Breast epithelium (tissue), 4 donors: ENCODE measurements around the gene GIPC2. TPM values are rescaled to one million over a fixed set of nuclear protein-coding genes. Genes with fewer than 3 reads are reported as not detected.

Experiments
- DNase-seq, 2 donors: peaks; one replicate each; pipeline ENCODE4 v3.0.0-alpha.2; 2019; ENCODE audit warnings: low spot score in 2 of 2
- H3K27ac ChIP-seq, 2 donors: fragments of 200-600 bp; sonication (generic) in 1 of 2; one replicate each; pipeline ENCODE4 v1.5.1; 2016 to 2019; ENCODE audit warnings: mild to moderate bottlenecking in 1 of 2
- H3K27me3 ChIP-seq, 2 donors: fragments of 200-600 bp; sonication (generic) in 1 of 2; one replicate each; pipeline versions ENCODE4 v1.5.1 to v1.6.0; 2017 to 2019; ENCODE audit warnings: control low read depth in 1 of 2, mild to moderate bottlenecking in 1 of 2
- H3K36me3 ChIP-seq: fragments of 200-600 bp; one replicate; pipeline ENCODE4 v1.5.1; 2019
- H3K4me1 ChIP-seq, 2 donors: fragments of 200-600 bp; sonication (generic); one replicate each; pipeline ENCODE4 v1.5.1; 2016 to 2019; ENCODE audit warnings: control low read depth in 1 of 2
- H3K4me3 ChIP-seq, 3 donors: fragments of 200-600 bp; sonication (generic); 1 replicate in 2 of 3; 2 replicates in 1 of 3; pipeline ENCODE4 v1.5.1; 2016 to 2019; ENCODE audit warnings: mild to moderate bottlenecking in 3 of 3, moderate library complexity in 2 of 3
- H3K9me3 ChIP-seq, 2 donors: fragments of 200-600 bp; sonication (generic) in 1 of 2; one replicate each; pipeline ENCODE4 v1.5.1; 2016 to 2019; ENCODE audit warnings: control low read depth in 1 of 2
- CTCF ChIP-seq, 3 donors: fragments of 450-650 bp; IDR thresholded peaks; one replicate each; pipeline ENCODE4 v1.5.1; 2016 to 2017; ENCODE audit warnings: antibody characterized with exemption in 3 of 3, mild to moderate bottlenecking in 3 of 3, moderate library complexity in 3 of 3
- POLR2A ChIP-seq: fragments of 450-650 bp; IDR thresholded peaks from one replicate; pipeline ENCODE4 v1.6.1; 2016; ENCODE audit warnings: antibody characterized with exemption, mild to moderate bottlenecking, moderate library complexity
- POLR2AphosphoS5 ChIP-seq, 3 donors: sonication (generic); formaldehyde crosslinking; IDR thresholded peaks; one replicate each; pipeline ENCODE4 v1.6.1; 2017; ENCODE audit warnings: antibody characterized with exemption in 3 of 3
- intact Hi-C: fragments of 100-400 bp; cut with DNase I; formaldehyde crosslinking; loops from one replicate; pipeline ENCODE4 v1.15.1; 2023; ENCODE audit warnings: low total_unique reads
- total RNA-seq, 3 donors: library from RNA; depleted of rRNA; stranded (reverse); fragments of >200 nt; gene quantifications; one replicate each; pipeline ENCODE4 v1.1.0, GENCODE V29; 2016

GIPC2 gene
- total RNA-seq, 3 donors from 2014 or later = 2.6 to 3.6 (median 2.6) TPM

- no peaks in the 10 kb centered on the region for H3K9me3 ChIP-seq
- no peak for TF ChIP-seq POLR2AphosphoS5 (IDR thresholded peaks at IDR 0.05)
- no peak for TF ChIP-seq CTCF (IDR thresholded peaks at IDR 0.05)
- TF ChIP-seq POLR2A = no peak
- H3K27ac ChIP-seq = peak overlapping the region in 1 of 2 donors; percentile 71
- peak overlapping the region in 1 of 3 donors; percentile 75 for H3K4me3 ChIP-seq
- peaks cover 0 to 8% of the 10 kb centered on the region in 2 donors for H3K27me3 ChIP-seq
- H3K36me3 ChIP-seq = no peaks in the 10 kb centered on the region
- DNase-seq = no peak
- H3K4me1 ChIP-seq = no peaks in the 10 kb centered on the region
- intact Hi-C loops = no loop called here
Measured at GRCh38 chr1:78047106-78047505, 1.3 kb downstream of the GIPC2 start.

GRCh38 chr1:78047631-78048030 lies 1.9 kb downstream of the GIPC2 start:
- H3K4me1 ChIP-seq = no peaks in the 10 kb centered on the region
- no peaks in the 10 kb centered on the region for H3K36me3 ChIP-seq
- H3K27ac ChIP-seq = no peak overlapping the region
- TF ChIP-seq POLR2AphosphoS5 (IDR thresholded peaks at IDR 0.05) = no peak
- TF ChIP-seq POLR2A = no peak
- H3K4me3 ChIP-seq = no peak overlapping the region
- H3K9me3 ChIP-seq = no peaks in the 10 kb centered on the region
- H3K27me3 ChIP-seq = peaks cover 0 to 8% of the 10 kb centered on the region in 2 donors
- no peak for DNase-seq
- intact Hi-C loops = no loop called here

- no peaks in the 10 kb centered on the region for H3K9me3 ChIP-seq
- no peaks in the 10 kb centered on the region for H3K36me3 ChIP-seq
- intact Hi-C loops = no loop called here
- H3K27me3 ChIP-seq = peaks cover 0 to 8% of the 10 kb centered on the region in 2 donors
- no peak for DNase-seq
- no peaks in the 10 kb centered on the region for H3K4me1 ChIP-seq
- no peak overlapping the region for H3K27ac ChIP-seq
- TF ChIP-seq POLR2A = no peak
- TF ChIP-seq CTCF (IDR thresholded peaks at IDR 0.05) = no peak
- no peak for TF ChIP-seq POLR2AphosphoS5 (IDR thresholded peaks at IDR 0.05)
- no peak overlapping the region for H3K4me3 ChIP-seq
Measured at GRCh38 chr1:78048446-78048845, 2.7 kb downstream of the GIPC2 start.

GRCh38 chr1:78049396-78049795 lies 3.6 kb downstream of the GIPC2 start:
- no peak overlapping the region for H3K4me3 ChIP-seq
- H3K4me1 ChIP-seq = no peaks in the 10 kb centered on the region
- H3K27me3 ChIP-seq = peaks cover 0 to 8% of the 10 kb centered on the region in 2 donors
- no peak overlapping the region for H3K27ac ChIP-seq
- intact Hi-C loops = no loop called here
- no peaks in the 10 kb centered on the region for H3K9me3 ChIP-seq
- H3K36me3 ChIP-seq = no peaks in the 10 kb centered on the region
- DNase-seq = no peak
- TF ChIP-seq POLR2AphosphoS5 (IDR thresholded peaks at IDR 0.05) = no peak
- no peak for TF ChIP-seq CTCF (IDR thresholded peaks at IDR 0.05)
- TF ChIP-seq POLR2A = no peak

- intact Hi-C loops = no loop called here
Measured at GRCh38 chr1:78051005-78051404, 5.2 kb downstream of the GIPC2 start.

More at GRCh38 chr1:78051005-78051404, 5.2 kb downstream of the GIPC2 start:
- no peak overlapping the region for H3K27ac ChIP-seq
- TF ChIP-seq POLR2A (no peak), CTCF (IDR thresholded peaks at IDR 0.05) (no peak), POLR2AphosphoS5 (IDR thresholded peaks at IDR 0.05) (no peak)
- no peaks in the 10 kb centered on the region for H3K36me3 ChIP-seq
- no peaks in the 10 kb centered on the region for H3K9me3 ChIP-seq
- H3K4me1 ChIP-seq = no peaks in the 10 kb centered on the region
- H3K27me3 ChIP-seq = peaks cover 0 to 8% of the 10 kb centered on the region in 2 donors
- no peak for DNase-seq
- no peak overlapping the region for H3K4me3 ChIP-seq
